Activated CD4-positive, alpha-beta T cell treated with anti-CD3 and anti-CD28 coated beads, Interleukin-2, amount 10 ng/mL, durations not matched to agents 7 days and 5 days (primary cell): ENCODE data around the gene MARCHF9. TPM values are rescaled to one million over a fixed set of nuclear protein-coding genes. Genes with fewer than 3 reads are reported as not detected.
"Not testable (repeated sequence)": the region's sequence is repeated elsewhere in the genome, so short reads cannot be mapped to it uniquely, and the experiment has no call there.

Source experiments
- CTCF ChIA-PET: fragments of 350-600 bp; sonication (Branson Sonifier 250); formaldehyde crosslinking; loops from one replicate; lab custom pipeline; 2021; ENCODE audit warnings: antibody characterized with exemption; lab: Charles Lee
- POLR2A ChIA-PET: fragments of 350-600 bp; sonication (Branson Sonifier 250); formaldehyde crosslinking; loops from one replicate; lab custom pipeline; 2021; ENCODE audit warnings: antibody characterized with exemption; lab: Charles Lee
- DNase-seq: peaks from one replicate; pipeline ENCODE4 v3.0.0-alpha.2; 2020
- H3K27ac Mint-ChIP-seq: one replicate; pipeline ENCODE4 v1.8.0; 2021; ENCODE audit warnings: mild to moderate bottlenecking, moderate library complexity, mixed read lengths
- H3K27me3 Mint-ChIP-seq: one replicate; pipeline ENCODE4 v1.8.0; 2021; ENCODE audit warnings: mixed read lengths
- H3K36me3 Mint-ChIP-seq: one replicate; pipeline ENCODE4 v1.8.0; 2021; ENCODE audit warnings: low read depth, mixed read lengths
- H3K4me1 Mint-ChIP-seq: one replicate; pipeline ENCODE4 v1.8.0; 2021; ENCODE audit warnings: mixed read lengths
- H3K4me3 Mint-ChIP-seq: one replicate; pipeline ENCODE4 v1.8.0; 2021; ENCODE audit warnings: mild to moderate bottlenecking, moderate library complexity, mixed read lengths
- H3K9me3 Mint-ChIP-seq: one replicate; pipeline ENCODE4 v1.8.0; 2021; ENCODE audit warnings: mixed read lengths
- total RNA-seq, 2 experiments: library from RNA; stranded (reverse); gene quantifications; one replicate each; pipeline ENCODE4 v1.2.3, GENCODE V29; 2021

MARCHF9 gene
- total RNA-seq, 2 experiments from 2014 or later = 23.7 to 27.2 TPM

- peaks cover 12% of the 10 kb centered on the region for H3K36me3 Mint-ChIP-seq
- POLR2A ChIA-PET, H3K27ac Mint-ChIP-seq, DNase-seq, H3K4me3 Mint-ChIP-seq, H3K27me3 Mint-ChIP-seq, H3K9me3 Mint-ChIP-seq: not testable (repeated sequence)
- peaks cover 30% of the 10 kb centered on the region for H3K4me1 Mint-ChIP-seq
- CTCF ChIA-PET = interaction anchor here (0.6 to 1.3 kb wide), 5 partner anchors 8 to 153 kb away, joined by 3 to 6 read pairs (median 3); partner anchors contain the start of gene TSFM
Measured at GRCh38 chr12:57774634-57775033, 19.7 kb downstream of the MARCHF9 start.

GRCh38 chr12:57775044-57775443, 20.1 kb downstream of the MARCHF9 start:
- no peaks in the 10 kb centered on the region for H3K27me3 Mint-ChIP-seq
- DNase-seq = no peak
- ChIA-PET POLR2A (no interaction called here), CTCF (interaction anchor here (0.6 to 1.3 kb wide), 4 partner anchors 8 to 153 kb away, joined by 3 to 6 read pairs (median 4); partner anchors contain the start of gene TSFM)
- no peaks in the 10 kb centered on the region for H3K9me3 Mint-ChIP-seq
- H3K27ac Mint-ChIP-seq = no peak overlapping the region
- H3K36me3 Mint-ChIP-seq = peaks cover 9% of the 10 kb centered on the region
- H3K4me1 Mint-ChIP-seq = peaks cover 30% of the 10 kb centered on the region
- no peak overlapping the region for H3K4me3 Mint-ChIP-seq

GRCh38 chr12:57775563-57776246, 20.8 kb downstream of the MARCHF9 start:
- peaks cover 31% of the 10 kb centered on the region for H3K4me1 Mint-ChIP-seq
- no peak overlapping the region for H3K4me3 Mint-ChIP-seq
- no peaks in the 10 kb centered on the region for H3K27me3 Mint-ChIP-seq
- H3K27ac Mint-ChIP-seq = no peak overlapping the region
- POLR2A ChIA-PET = no interaction called here
- H3K36me3 Mint-ChIP-seq = peaks cover 9% of the 10 kb centered on the region
- no peak for DNase-seq
- CTCF ChIA-PET = interaction anchor here (1.1 to 1.3 kb wide), 3 partner anchors 8 to 19 kb away, joined by 3 to 5 read pairs (median 3); partner anchors contain the start of gene CYP27B1
- H3K9me3 Mint-ChIP-seq = no peaks in the 10 kb centered on the region

GRCh38 chr12:57776247-57776587, 21.3 kb downstream of the MARCHF9 start:
- DNase-seq = no peak
- ChIA-PET POLR2A (no interaction called here), CTCF (interaction anchor here (1.3 kb wide), 1 partner anchor 9 kb away, joined by 5 read pairs; the partner anchor contains the start of gene CYP27B1)
- Mint-ChIP-seq H3K27me3 (no peaks in the 10 kb centered on the region), H3K4me3 (no peak overlapping the region), H3K27ac (no peak overlapping the region), H3K4me1 (peaks cover 33% of the 10 kb centered on the region), H3K36me3 (peaks cover 9% of the 10 kb centered on the region), H3K9me3 (no peaks in the 10 kb centered on the region)

- peaks cover 3% of the 10 kb centered on the region for H3K36me3 Mint-ChIP-seq
- H3K9me3 Mint-ChIP-seq = peaks cover 3% of the 10 kb centered on the region
- no peak for DNase-seq
- no peak overlapping the region for H3K27ac Mint-ChIP-seq
- POLR2A ChIA-PET = no interaction called here
- CTCF ChIA-PET = interaction anchor here (0.6 to 1.3 kb wide), 3 partner anchors 10 to 128 kb away, joined by 3 to 5 read pairs (median 4); partner anchors contain the start of gene CYP27B1
- peaks cover 37% of the 10 kb centered on the region for H3K4me1 Mint-ChIP-seq
- no peak overlapping the region for H3K4me3 Mint-ChIP-seq
- no peaks in the 10 kb centered on the region for H3K27me3 Mint-ChIP-seq
Measured at GRCh38 chr12:57777367-57777766, 22.5 kb downstream of the MARCHF9 start.

- no peak overlapping the region for H3K27ac Mint-ChIP-seq
- H3K9me3 Mint-ChIP-seq = peaks cover 3% of the 10 kb centered on the region
- H3K4me1 Mint-ChIP-seq = peaks cover 41% of the 10 kb centered on the region
- no peak overlapping the region for H3K4me3 Mint-ChIP-seq
- POLR2A ChIA-PET = no interaction called here
- CTCF ChIA-PET = interaction anchor here (0.7 to 1.0 kb wide), 3 partner anchors 9 to 128 kb away, joined by 3 to 4 read pairs (median 3); no protein-coding TSS in a partner anchor
- no peaks in the 10 kb centered on the region for H3K27me3 Mint-ChIP-seq
- peaks cover 3% of the 10 kb centered on the region for H3K36me3 Mint-ChIP-seq
- no peak for DNase-seq
Measured at GRCh38 chr12:57777911-57778310, 23.0 kb downstream of the MARCHF9 start.

- peak overlapping the region; percentile 7 for H3K27ac Mint-ChIP-seq
- peaks cover 3% of the 10 kb centered on the region for H3K9me3 Mint-ChIP-seq
- peaks cover 42% of the 10 kb centered on the region for H3K4me1 Mint-ChIP-seq
- peaks cover 5% of the 10 kb centered on the region for H3K36me3 Mint-ChIP-seq
- no peak for DNase-seq
- no peaks in the 10 kb centered on the region for H3K27me3 Mint-ChIP-seq
- CTCF ChIA-PET = interaction anchor here (0.7 to 1.2 kb wide), 3 partner anchors 23 to 126 kb away, joined by 3 read pairs; no protein-coding TSS in a partner anchor
- POLR2A ChIA-PET = no interaction called here
- no peak overlapping the region for H3K4me3 Mint-ChIP-seq
Measured at GRCh38 chr12:57779736-57780135, 24.8 kb downstream of the MARCHF9 start.

GRCh38 chr12:57780284-57780897, 25.5 kb downstream of the MARCHF9 start:
- H3K4me1 Mint-ChIP-seq = peaks cover 42% of the 10 kb centered on the region
- H3K9me3 Mint-ChIP-seq = peaks cover 3% of the 10 kb centered on the region
- ChIA-PET POLR2A (no interaction called here), CTCF (interaction anchor here (1.2 to 1.6 kb wide), 4 partner anchors 8 to 125 kb away, joined by 3 to 8 read pairs (median 3); partner anchors contain the start of genes EEF1AKMT3 and METTL1)
- H3K36me3 Mint-ChIP-seq = peaks cover 5% of the 10 kb centered on the region
- no peak for DNase-seq
- peak overlapping the region; percentile 96 for H3K27ac Mint-ChIP-seq
- H3K27me3 Mint-ChIP-seq = no peaks in the 10 kb centered on the region
- H3K4me3 Mint-ChIP-seq = no peak overlapping the region

- POLR2A ChIA-PET = no interaction called here
- Mint-ChIP-seq H3K27me3 (no peaks in the 10 kb centered on the region), H3K36me3 (peaks cover 5% of the 10 kb centered on the region), H3K4me1 (peaks cover 42% of the 10 kb centered on the region), H3K27ac (peak overlapping the region; percentile 96), H3K9me3 (peaks cover 3% of the 10 kb centered on the region), H3K4me3 (no peak overlapping the region)
- CTCF ChIA-PET = interaction anchor here (0.9 to 2.5 kb wide), 6 partner anchors 9 to 124 kb away, joined by 3 to 9 read pairs (median 6); partner anchors contain the start of genes CYP27B1, EEF1AKMT3 and METTL1
- DNase-seq = no peak
Measured at GRCh38 chr12:57781244-57781643, 26.3 kb downstream of the MARCHF9 start.

GRCh38 chr12:57781801-57782200, 26.9 kb downstream of the MARCHF9 start:
- Mint-ChIP-seq H3K27me3 (no peaks in the 10 kb centered on the region), H3K4me1 (peaks cover 42% of the 10 kb centered on the region), H3K36me3 (peaks cover 9% of the 10 kb centered on the region), H3K4me3 (no peak overlapping the region), H3K9me3 (peaks cover 3% of the 10 kb centered on the region), H3K27ac (peak overlapping the region; percentile 96)
- CTCF ChIA-PET = interaction anchor here (0.9 to 2.5 kb wide), 6 partner anchors 10 to 124 kb away, joined by 3 to 9 read pairs (median 6); partner anchors contain the start of genes CYP27B1, EEF1AKMT3 and METTL1
- DNase-seq = no peak
- POLR2A ChIA-PET = no interaction called here

GRCh38 chr12:57782243-57782607, 27.3 kb downstream of the MARCHF9 start:
- H3K36me3 Mint-ChIP-seq = peaks cover 11% of the 10 kb centered on the region
- H3K4me1 Mint-ChIP-seq = peaks cover 42% of the 10 kb centered on the region
- DNase-seq = no peak
- ChIA-PET POLR2A (no interaction called here), CTCF (interaction anchor here (1.0 to 2.5 kb wide), 13 partner anchors 8 to 171 kb away, joined by 3 to 14 read pairs (median 6); partner anchors contain the start of genes AVIL, CYP27B1, EEF1AKMT3 and METTL1)
- peak overlapping the region; percentile 96 for H3K27ac Mint-ChIP-seq
- H3K9me3 Mint-ChIP-seq = peaks cover 3% of the 10 kb centered on the region
- no peaks in the 10 kb centered on the region for H3K27me3 Mint-ChIP-seq
- peak overlapping the region; percentile 99 for H3K4me3 Mint-ChIP-seq

- H3K27me3 Mint-ChIP-seq = no peaks in the 10 kb centered on the region
- H3K27ac Mint-ChIP-seq = peak within 1 kb of the TSS; percentile 96
- CTCF ChIA-PET = interaction anchor here (0.6 to 2.5 kb wide), 23 partner anchors 8 to 1144 kb away, joined by 3 to 14 read pairs (median 4); partner anchors contain the start of genes AVIL, CDK4, EEF1AKMT3 and METTL1
- peak within 1 kb of the TSS; percentile 99 for H3K4me3 Mint-ChIP-seq
- H3K9me3 Mint-ChIP-seq = peaks cover 3% of the 10 kb centered on the region
- H3K4me1 Mint-ChIP-seq = peaks cover 42% of the 10 kb centered on the region
- peaks cover 16% of the 10 kb centered on the region for H3K36me3 Mint-ChIP-seq
- peak; percentile 98 for DNase-seq
- POLR2A ChIA-PET = no interaction called here
Measured at GRCh38 chr12:57782608-57783465, 27.9 kb downstream of the MARCHF9 start, which contains the start of gene TSFM. Gene TSFM (plus strand): TSS chr12:57782787. CDS start chr12:57782802, 15 bp downstream.
